Upper lobe of left lung (tissue), 6 donors: ENCODE results near the gene ALCAM. TPM values are rescaled to one million over a fixed set of nuclear protein-coding genes. Genes with fewer than 3 reads are reported as not detected.

ENCODE experiments used
- ATAC-seq, 2 donors: fragments of 200-7000 bp; cut with Tn5 transposase; one replicate each; pipeline ENCODE4 v1.9.1; 2022; ENCODE audit warnings: mild to moderate bottlenecking in 2 of 2, moderate library complexity in 2 of 2; ENCODE audit not compliant: low FRiP score in 2 of 2
- DNase-seq, 2 donors: peaks; one replicate each; pipeline ENCODE4 v3.0.0-alpha.2; 2019 to 2020
- H3K27ac ChIP-seq, 4 donors: fragments of 200-600 bp; sonication (generic); one replicate each; pipeline ENCODE4 v1.5.1; 2016 to 2019
- H3K27me3 ChIP-seq, 4 donors: fragments of 200-600 bp; sonication (generic); one replicate each; pipeline ENCODE4 v1.5.1; 2017 to 2019
- H3K36me3 ChIP-seq, 4 donors: fragments of 200-600 bp; sonication (generic); one replicate each; pipeline ENCODE4 v1.5.1; 2016 to 2019
- H3K4me1 ChIP-seq, 4 donors: fragments of 200-600 bp; sonication (generic); one replicate each; pipeline ENCODE4 v1.5.1; 2018 to 2019
- H3K4me3 ChIP-seq, 4 donors: fragments of 200-600 bp; sonication (generic); one replicate each; pipeline ENCODE4 v1.5.1; 2017 to 2019; ENCODE audit warnings: mild to moderate bottlenecking in 2 of 4, moderate library complexity in 1 of 4
- H3K9me3 ChIP-seq, 4 donors: fragments of 200-600 bp; sonication (generic); one replicate each; pipeline ENCODE4 v1.5.1; 2018 to 2019
- EP300 ChIP-seq, 4 donors: sonication (generic); formaldehyde crosslinking; IDR thresholded peaks; one replicate each; pipeline ENCODE4 v1.5.1; 2017; ENCODE audit warnings: antibody characterized with exemption in 4 of 4, control low read depth in 2 of 4
- POLR2A ChIP-seq, 4 donors: fragments of 450-650 bp; IDR thresholded peaks; one replicate each; pipeline ENCODE4 v1.5.1; 2016 to 2017; ENCODE audit warnings: antibody characterized with exemption in 4 of 4, mild to moderate bottlenecking in 2 of 4
- POLR2AphosphoS5 ChIP-seq, 2 donors: sonication (generic); formaldehyde crosslinking; IDR thresholded peaks; one replicate each; pipeline ENCODE4 v1.5.1; 2017; ENCODE audit warnings: antibody characterized with exemption in 2 of 2
- WGBS, 2 donors: methylation state at CpG; one replicate each; pipeline ENCODE4 v1.1.5; 2017 to 2018; 5-methylcytosine and 5-hydroxymethylcytosine counted together
- total RNA-seq, 6 donors: library from RNA; depleted of rRNA in 4 of 6; stranded (reverse); fragments of >200 nt in 4 of 6; gene quantifications; one replicate each; pipeline versions ENCODE4 v1.1.0 to v1.2.1, GENCODE V29; 2016 to 2021
- TF ChIP-seq, protein P1 (sequence below), 6 experiments: fragments of 450-650 bp in 4 of 6; fragments of 200-600 bp in 2 of 6; sonication (generic) in 2 of 6; IDR thresholded peaks; one replicate each; pipeline ENCODE4 v1.5.1; 2016 to 2019; ENCODE audit warnings: antibody characterized with exemption in 6 of 6
- donor health status: DM: no; HTN: no; CAD: no; lungs with moderate emphysema.
- donor health status: DM: no; HTN: yes; CAD: no; lungs with severe emphysema.

ALCAM gene
- total RNA-seq, 6 donors from 2014 or later, result 129 to 390 (median 186) TPM

DNA sequence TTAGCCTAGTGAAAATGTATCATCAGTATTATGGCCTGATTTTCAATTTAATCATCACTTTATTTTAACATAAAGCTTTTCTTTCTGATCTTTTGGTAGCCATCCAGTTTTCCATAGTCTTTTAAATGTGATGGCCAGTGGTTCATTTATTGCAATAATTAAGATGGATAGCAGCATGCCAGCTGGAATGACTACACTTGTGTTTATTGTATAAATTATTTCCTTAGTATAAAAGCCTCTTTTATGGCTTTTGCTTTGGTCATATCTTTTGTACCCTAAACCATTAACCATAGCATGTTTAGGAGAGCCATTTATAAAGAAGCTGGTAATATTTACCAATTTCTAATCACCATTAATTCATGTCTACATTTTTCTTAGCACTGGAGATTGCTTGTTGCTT is 31.7 kb downstream of the ALCAM start:
- no peaks in the 10 kb centered on the region for H3K36me3 ChIP-seq
- no peaks in the 10 kb centered on the region for H3K4me1 ChIP-seq
- TF ChIP-seq POLR2A (IDR thresholded peaks at IDR 0.05) (no peak), EP300 (IDR thresholded peaks at IDR 0.05) (no peak)
- TF ChIP-seq, protein P1, sequence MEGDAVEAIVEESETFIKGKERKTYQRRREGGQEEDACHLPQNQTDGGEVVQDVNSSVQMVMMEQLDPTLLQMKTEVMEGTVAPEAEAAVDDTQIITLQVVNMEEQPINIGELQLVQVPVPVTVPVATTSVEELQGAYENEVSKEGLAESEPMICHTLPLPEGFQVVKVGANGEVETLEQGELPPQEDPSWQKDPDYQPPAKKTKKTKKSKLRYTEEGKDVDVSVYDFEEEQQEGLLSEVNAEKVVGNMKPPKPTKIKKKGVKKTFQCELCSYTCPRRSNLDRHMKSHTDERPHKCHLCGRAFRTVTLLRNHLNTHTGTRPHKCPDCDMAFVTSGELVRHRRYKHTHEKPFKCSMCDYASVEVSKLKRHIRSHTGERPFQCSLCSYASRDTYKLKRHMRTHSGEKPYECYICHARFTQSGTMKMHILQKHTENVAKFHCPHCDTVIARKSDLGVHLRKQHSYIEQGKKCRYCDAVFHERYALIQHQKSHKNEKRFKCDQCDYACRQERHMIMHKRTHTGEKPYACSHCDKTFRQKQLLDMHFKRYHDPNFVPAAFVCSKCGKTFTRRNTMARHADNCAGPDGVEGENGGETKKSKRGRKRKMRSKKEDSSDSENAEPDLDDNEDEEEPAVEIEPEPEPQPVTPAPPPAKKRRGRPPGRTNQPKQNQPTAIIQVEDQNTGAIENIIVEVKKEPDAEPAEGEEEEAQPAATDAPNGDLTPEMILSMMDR (IDR thresholded peaks at IDR 0.05), result no peak
- H3K27ac ChIP-seq, result no peak overlapping the region
- ATAC-seq (no peak), DNase-seq (no peak)
- no peaks in the 10 kb centered on the region for H3K9me3 ChIP-seq
- H3K4me3 ChIP-seq, result no peak overlapping the region
- H3K27me3 ChIP-seq, result no peaks in the 10 kb centered on the region

DNA sequence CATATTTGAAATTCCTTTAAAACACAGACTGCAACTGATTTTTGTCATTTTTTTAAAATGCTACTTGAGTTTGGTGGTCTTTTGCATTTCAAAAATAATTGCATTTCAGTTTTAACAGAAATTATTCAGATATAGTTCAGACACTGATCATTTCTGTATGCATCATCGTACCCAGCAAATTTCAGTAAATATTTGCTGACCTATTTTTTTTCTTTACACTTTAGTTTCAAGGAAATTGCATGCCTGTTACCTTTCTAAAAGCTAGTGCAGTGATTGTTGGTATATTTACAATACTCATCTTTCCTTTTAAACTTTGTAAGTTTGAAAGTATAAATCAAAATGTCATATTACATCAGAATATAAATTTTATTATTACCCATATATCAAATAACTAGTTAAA is 32.4 kb downstream of the ALCAM start:
- no peak for ATAC-seq
- Histone ChIP-seq H3K9me3 (no peaks in the 10 kb centered on the region), H3K27me3 (no peaks in the 10 kb centered on the region), H3K27ac (no peak overlapping the region), H3K4me1 (no peaks in the 10 kb centered on the region), H3K4me3 (no peak overlapping the region), H3K36me3 (no peaks in the 10 kb centered on the region)
- 73 to 79% methylated on average over 1 of the region's 1 CpG for WGBS, 2 donors
- no peak for DNase-seq
- TF ChIP-seq, protein P1 (IDR thresholded peaks at IDR 0.05), result no peak
- TF ChIP-seq EP300 (IDR thresholded peaks at IDR 0.05), result no peak
- no peak for TF ChIP-seq POLR2A (IDR thresholded peaks at IDR 0.05)
- TF ChIP-seq POLR2AphosphoS5 (IDR thresholded peaks at IDR 0.05), result no peak

DNA sequence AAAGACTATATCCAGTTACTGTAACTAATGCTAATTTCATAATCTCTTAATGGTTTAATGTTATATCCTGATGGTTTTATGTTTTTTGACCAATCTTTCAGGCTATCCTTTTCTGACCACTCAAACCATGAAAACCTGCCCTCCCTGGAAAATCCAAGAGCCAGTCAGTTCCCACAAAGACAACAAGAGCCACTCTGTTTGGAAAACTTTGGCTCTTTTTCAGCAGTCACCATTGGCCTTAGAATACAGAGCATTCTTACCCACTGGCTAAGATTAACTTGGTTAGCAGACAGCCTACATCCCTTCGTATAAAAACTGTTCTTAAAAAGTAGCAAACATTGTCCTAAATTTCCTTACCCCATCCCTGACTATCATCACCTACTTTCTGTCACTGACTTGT is 32.9 kb downstream of the ALCAM start:
- ATAC-seq (no peak), DNase-seq (no peak)
- WGBS, 2 donors, result 75 to 86% methylated on average over 1 of the region's 1 CpG
- H3K4me3 ChIP-seq, result no peak overlapping the region
- TF ChIP-seq POLR2A (IDR thresholded peaks at IDR 0.05) (no peak), EP300 (IDR thresholded peaks at IDR 0.05) (no peak), POLR2AphosphoS5 (IDR thresholded peaks at IDR 0.05) (no peak)
- TF ChIP-seq, protein P1 (IDR thresholded peaks at IDR 0.05), result no peak
- no peaks in the 10 kb centered on the region for H3K9me3 ChIP-seq
- H3K27ac ChIP-seq, result no peak overlapping the region
- H3K4me1 ChIP-seq, result no peaks in the 10 kb centered on the region
- no peaks in the 10 kb centered on the region for H3K36me3 ChIP-seq
- no peaks in the 10 kb centered on the region for H3K27me3 ChIP-seq

DNA sequence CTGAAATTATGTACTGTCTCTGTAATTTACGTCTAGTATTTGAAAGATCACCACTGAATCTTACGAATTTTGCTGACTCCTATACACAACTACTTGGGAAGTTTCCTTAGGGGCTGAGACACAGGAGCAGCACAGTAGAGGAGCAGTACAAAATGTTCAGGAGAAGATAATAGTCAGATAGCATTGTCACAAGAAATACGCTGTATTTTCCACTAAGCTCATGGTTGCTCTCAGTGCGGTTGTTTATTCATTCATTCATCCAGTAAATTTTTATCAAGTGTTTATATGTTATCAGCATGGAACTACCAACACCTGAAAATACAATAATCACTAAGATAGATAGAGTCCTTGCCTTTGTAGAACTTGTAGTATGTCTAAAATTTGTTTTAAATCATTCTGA is 34.5 kb downstream of the ALCAM start:
- ATAC-seq (no peak), DNase-seq (no peak)
- no peak for TF ChIP-seq POLR2AphosphoS5 (IDR thresholded peaks at IDR 0.05)
- TF ChIP-seq POLR2A (IDR thresholded peaks at IDR 0.05), result no peak
- TF ChIP-seq, protein P1 (IDR thresholded peaks at IDR 0.05), result no peak
- TF ChIP-seq EP300 (IDR thresholded peaks at IDR 0.05), result no peak
- no peak overlapping the region for H3K4me3 ChIP-seq
- no peaks in the 10 kb centered on the region for H3K9me3 ChIP-seq
- H3K27me3 ChIP-seq, result no peaks in the 10 kb centered on the region
- 95 to 96% methylated on average over 4 of the region's 4 CpGs for WGBS, 2 donors
- no peak overlapping the region for H3K27ac ChIP-seq
- no peaks in the 10 kb centered on the region for H3K36me3 ChIP-seq
- no peaks in the 10 kb centered on the region for H3K4me1 ChIP-seq

DNA sequence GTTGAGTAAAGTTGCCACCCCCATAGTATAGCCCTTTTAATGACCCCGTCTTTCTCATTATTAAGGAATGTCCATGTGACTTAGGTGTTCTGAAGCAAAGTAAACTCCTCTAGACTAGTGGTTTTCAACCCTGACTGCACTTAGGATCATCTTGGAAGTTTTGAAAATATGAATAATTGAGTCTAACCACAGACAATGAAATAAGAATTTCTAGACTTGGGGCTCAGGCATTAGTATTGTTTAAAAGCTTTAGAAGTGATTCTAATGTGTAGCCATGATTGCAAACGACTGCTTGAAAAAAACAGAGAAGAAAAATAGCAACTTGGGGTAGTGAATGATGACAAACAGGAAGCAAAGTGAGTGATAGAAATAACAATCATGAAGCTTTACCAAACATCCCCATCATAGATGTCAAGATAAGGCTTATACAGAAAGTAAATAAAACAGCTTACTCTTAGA is 35.0 kb downstream of the ALCAM start:
- Histone ChIP-seq H3K27ac (no peak overlapping the region), H3K4me3 (no peak overlapping the region), H3K9me3 (no peaks in the 10 kb centered on the region), H3K4me1 (no peaks in the 10 kb centered on the region), H3K36me3 (no peaks in the 10 kb centered on the region), H3K27me3 (no peaks in the 10 kb centered on the region)
- DNase-seq, result no peak
- 53 to 76% methylated on average over 2 of the region's 2 CpGs for WGBS, 2 donors
- TF ChIP-seq, protein P1 (IDR thresholded peaks at IDR 0.05), result no peak
- TF ChIP-seq EP300 (IDR thresholded peaks at IDR 0.05), result no peak
- no peak for TF ChIP-seq POLR2AphosphoS5 (IDR thresholded peaks at IDR 0.05)
- TF ChIP-seq POLR2A (IDR thresholded peaks at IDR 0.05), result no peak
- ATAC-seq, result no peak
